OCI-LY7 (cell line): ENCODE results near the gene TMEM176A.

ENCODE experiments used
- EZH2phosphoT487 ChIP-seq: fragments of 200-600 bp; sonication (generic); IDR thresholded peaks from 2 replicates; pipeline ENCODE4 v1.6.1; 2018; ENCODE audit warnings: low read depth, borderline replicate concordance, mild to moderate bottlenecking, mixed run types, antibody characterized with exemption, low read length, moderate library complexity, mixed read lengths
- TF ChIP-seq, protein P1 (sequence below): fragments of 200-600 bp; sonication (generic); conservative IDR thresholded peaks from 2 replicates; pipeline ENCODE4 v1.5.1; 2014; ENCODE audit warnings: mild to moderate bottlenecking, antibody characterized with exemption, low read length, moderate library complexity, mixed read lengths

DNA sequence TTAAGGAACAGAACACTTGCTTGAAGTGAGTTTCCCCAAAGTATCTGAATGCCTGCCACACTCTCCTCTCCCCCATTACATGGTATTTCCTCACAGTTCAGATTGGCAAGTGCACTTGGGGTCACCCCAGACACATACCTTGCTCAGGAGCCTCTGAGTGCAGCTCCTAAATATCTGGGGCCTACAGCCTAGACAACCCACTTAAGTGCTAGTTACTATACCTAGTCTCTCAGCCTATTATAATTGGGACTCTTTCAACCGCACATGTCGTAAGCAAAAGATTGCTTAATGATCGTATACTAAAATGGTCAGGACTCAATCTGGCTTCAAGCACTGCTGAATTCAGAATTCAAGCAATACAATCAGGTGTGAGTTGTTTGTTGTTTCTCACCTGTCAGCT is 20.3 kb upstream of the TMEM176A start:
- TF ChIP-seq, protein P1, sequence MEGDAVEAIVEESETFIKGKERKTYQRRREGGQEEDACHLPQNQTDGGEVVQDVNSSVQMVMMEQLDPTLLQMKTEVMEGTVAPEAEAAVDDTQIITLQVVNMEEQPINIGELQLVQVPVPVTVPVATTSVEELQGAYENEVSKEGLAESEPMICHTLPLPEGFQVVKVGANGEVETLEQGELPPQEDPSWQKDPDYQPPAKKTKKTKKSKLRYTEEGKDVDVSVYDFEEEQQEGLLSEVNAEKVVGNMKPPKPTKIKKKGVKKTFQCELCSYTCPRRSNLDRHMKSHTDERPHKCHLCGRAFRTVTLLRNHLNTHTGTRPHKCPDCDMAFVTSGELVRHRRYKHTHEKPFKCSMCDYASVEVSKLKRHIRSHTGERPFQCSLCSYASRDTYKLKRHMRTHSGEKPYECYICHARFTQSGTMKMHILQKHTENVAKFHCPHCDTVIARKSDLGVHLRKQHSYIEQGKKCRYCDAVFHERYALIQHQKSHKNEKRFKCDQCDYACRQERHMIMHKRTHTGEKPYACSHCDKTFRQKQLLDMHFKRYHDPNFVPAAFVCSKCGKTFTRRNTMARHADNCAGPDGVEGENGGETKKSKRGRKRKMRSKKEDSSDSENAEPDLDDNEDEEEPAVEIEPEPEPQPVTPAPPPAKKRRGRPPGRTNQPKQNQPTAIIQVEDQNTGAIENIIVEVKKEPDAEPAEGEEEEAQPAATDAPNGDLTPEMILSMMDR: no peak
- no peak for TF ChIP-seq EZH2phosphoT487
